Loucy (cell line): ENCODE results near the gene BIN1.

Experiments
- H2AFZ ChIP-seq: fragments of 200-600 bp; sonication (generic); 2 replicates; pipeline ENCODE4 v1.6.0; 2016; ENCODE audit warnings: antibody characterized with exemption, mild to moderate bottlenecking, low read length, moderate library complexity
- H3F3A ChIP-seq: fragments of 200-600 bp; 2 replicates; pipeline ENCODE4 v1.6.0; 2016; ENCODE audit warnings: antibody characterized with exemption, low read depth, mild to moderate bottlenecking
- H3K27me3 ChIP-seq: fragments of 200-600 bp; sonication (generic); 2 replicates; pipeline ENCODE4 v1.6.1; 2014; ENCODE audit warnings: low read length, mild to moderate bottlenecking; ENCODE audit not compliant: insufficient read depth, poor library complexity, severe bottlenecking
- H3K36me3 ChIP-seq: fragments of 200-600 bp; sonication (generic); 2 replicates; pipeline ENCODE4 v1.6.1; 2016; ENCODE audit warnings: low read length; ENCODE audit not compliant: insufficient read depth
- H3K4me1 ChIP-seq: fragments of 200-600 bp; sonication (generic); 2 replicates; pipeline ENCODE4 v1.5.1; 2014; ENCODE audit warnings: low read length, mild to moderate bottlenecking; ENCODE audit not compliant: insufficient read depth, poor library complexity, severe bottlenecking
- H3K4me2 ChIP-seq: fragments of 200-600 bp; sonication (generic); 2 replicates; pipeline ENCODE4 v1.6.0; 2014; ENCODE audit warnings: antibody characterized with exemption, low read length, low read depth, mild to moderate bottlenecking; ENCODE audit not compliant: poor library complexity, severe bottlenecking
- H3K4me3 ChIP-seq: fragments of 200-600 bp; sonication (generic); 2 replicates; pipeline ENCODE4 v1.5.1; 2014; ENCODE audit warnings: low read length, mild to moderate bottlenecking, mixed read lengths; ENCODE audit not compliant: poor library complexity, severe bottlenecking
- H3K79me2 ChIP-seq: fragments of 200-600 bp; sonication (generic); 2 replicates; pipeline ENCODE4 v1.6.1; 2014; ENCODE audit warnings: low read length; ENCODE audit not compliant: insufficient read depth
- H3K9ac ChIP-seq: fragments of 200-600 bp; sonication (generic); 2 replicates; pipeline ENCODE4 v1.6.0; 2014; ENCODE audit warnings: mild to moderate bottlenecking, low read depth, low read length, moderate library complexity; ENCODE audit not compliant: poor library complexity, severe bottlenecking
- H3K9me2 ChIP-seq: fragments of 200-600 bp; sonication (generic); replicated peaks from 2 replicates; pipeline ENCODE4 v1.6.1; 2016; ENCODE audit warnings: low read depth, low read length, mixed read lengths
- H3K9me3 ChIP-seq: fragments of 200-600 bp; sonication (generic); 2 replicates; pipeline ENCODE4 v1.6.1; 2014; ENCODE audit warnings: mild to moderate bottlenecking, antibody characterized with exemption, low read length, low read depth; ENCODE audit not compliant: insufficient read depth
- H4K20me1 ChIP-seq: fragments of 200-600 bp; sonication (generic); 2 replicates; pipeline ENCODE4 v1.6.0; 2014; ENCODE audit warnings: antibody characterized with exemption, low read length, mild to moderate bottlenecking; ENCODE audit not compliant: insufficient read depth, poor library complexity, severe bottlenecking
- CTCF ChIP-seq: fragments of 200-600 bp; sonication (generic); conservative IDR thresholded peaks from 2 replicates; pipeline ENCODE4 v1.5.1; 2014; ENCODE audit warnings: mild to moderate bottlenecking, antibody characterized with exemption, low read length
- EZH2phosphoT487 ChIP-seq: fragments of 200-600 bp; IDR thresholded peaks from 2 replicates; pipeline ENCODE4 v1.6.1; 2018; ENCODE audit warnings: antibody characterized with exemption, mild to moderate bottlenecking, moderate library complexity, borderline replicate concordance

The BIN1 gene

GRCh38 chr2:127082974-127083373, 24.0 kb downstream of the BIN1 start:
- Histone ChIP-seq H3K9me2 (no peaks in the 10 kb centered on the region), H3K9me3 (no peaks in the 10 kb centered on the region), H3K4me2 (no peak overlapping the region), H3F3A (no peaks in the 10 kb centered on the region), H2AFZ (no peak overlapping the region), H3K4me1 (no peaks in the 10 kb centered on the region), H3K9ac (no peak overlapping the region), H3K27me3 (no peaks in the 10 kb centered on the region), H3K36me3 (no peaks in the 10 kb centered on the region), H4K20me1 (no peaks in the 10 kb centered on the region), H3K4me3 (no peak overlapping the region), H3K79me2 (no peaks in the 10 kb centered on the region)
- TF ChIP-seq CTCF (no peak), EZH2phosphoT487 (no peak)

DNA sequence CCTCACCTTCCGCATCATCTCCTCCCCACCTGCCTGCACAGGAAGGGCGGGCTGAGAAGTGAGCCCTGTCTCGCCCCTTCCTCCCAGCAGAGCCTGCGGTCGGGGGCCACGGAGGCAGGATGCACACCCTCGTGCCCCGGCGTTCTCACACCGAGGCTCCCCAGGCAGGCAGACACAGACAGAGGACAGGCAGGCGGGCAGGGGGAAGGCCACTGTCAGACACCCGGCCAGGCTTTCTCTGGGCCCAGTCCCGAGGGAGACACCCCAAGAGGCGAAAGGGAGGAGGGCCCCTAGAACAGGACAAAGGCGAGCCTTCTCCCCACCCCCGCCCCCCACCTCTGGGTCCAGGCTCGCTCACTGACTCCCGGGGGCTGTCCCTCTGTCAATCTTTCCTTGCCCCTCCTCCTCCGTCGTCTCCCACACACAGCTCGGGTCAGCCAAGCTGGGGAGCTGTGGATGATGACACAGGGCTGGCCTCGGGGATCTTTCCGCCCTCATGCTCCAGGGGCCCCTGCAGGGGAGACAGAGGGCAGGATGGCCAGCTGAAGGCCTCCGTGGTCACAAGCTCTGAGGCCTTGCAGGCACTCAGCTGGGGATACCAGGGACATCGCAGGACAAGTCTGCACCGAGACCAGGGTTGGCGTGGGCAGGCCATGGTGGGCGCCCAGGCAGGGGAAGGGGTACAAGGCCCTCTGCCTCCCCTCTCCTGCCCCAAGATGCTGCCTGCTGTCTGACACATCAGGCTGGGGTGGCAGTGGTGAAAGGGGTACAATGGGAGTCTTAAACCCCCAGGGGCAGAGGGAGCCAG, 24.9 kb downstream of the BIN1 start:
- H3K36me3 ChIP-seq: no peaks in the 10 kb centered on the region
- no peaks in the 10 kb centered on the region for H3K27me3 ChIP-seq
- no peaks in the 10 kb centered on the region for H3K4me1 ChIP-seq
- H4K20me1 ChIP-seq: no peaks in the 10 kb centered on the region
- no peak overlapping the region for H2AFZ ChIP-seq
- no peak overlapping the region for H3K9ac ChIP-seq
- H3K9me3 ChIP-seq: no peaks in the 10 kb centered on the region
- TF ChIP-seq CTCF: no peak
- H3K4me3 ChIP-seq: no peak overlapping the region
- no peak overlapping the region for H3K4me2 ChIP-seq
- no peaks in the 10 kb centered on the region for H3K9me2 ChIP-seq
- H3K79me2 ChIP-seq: no peaks in the 10 kb centered on the region
- H3F3A ChIP-seq: no peaks in the 10 kb centered on the region

DNA sequence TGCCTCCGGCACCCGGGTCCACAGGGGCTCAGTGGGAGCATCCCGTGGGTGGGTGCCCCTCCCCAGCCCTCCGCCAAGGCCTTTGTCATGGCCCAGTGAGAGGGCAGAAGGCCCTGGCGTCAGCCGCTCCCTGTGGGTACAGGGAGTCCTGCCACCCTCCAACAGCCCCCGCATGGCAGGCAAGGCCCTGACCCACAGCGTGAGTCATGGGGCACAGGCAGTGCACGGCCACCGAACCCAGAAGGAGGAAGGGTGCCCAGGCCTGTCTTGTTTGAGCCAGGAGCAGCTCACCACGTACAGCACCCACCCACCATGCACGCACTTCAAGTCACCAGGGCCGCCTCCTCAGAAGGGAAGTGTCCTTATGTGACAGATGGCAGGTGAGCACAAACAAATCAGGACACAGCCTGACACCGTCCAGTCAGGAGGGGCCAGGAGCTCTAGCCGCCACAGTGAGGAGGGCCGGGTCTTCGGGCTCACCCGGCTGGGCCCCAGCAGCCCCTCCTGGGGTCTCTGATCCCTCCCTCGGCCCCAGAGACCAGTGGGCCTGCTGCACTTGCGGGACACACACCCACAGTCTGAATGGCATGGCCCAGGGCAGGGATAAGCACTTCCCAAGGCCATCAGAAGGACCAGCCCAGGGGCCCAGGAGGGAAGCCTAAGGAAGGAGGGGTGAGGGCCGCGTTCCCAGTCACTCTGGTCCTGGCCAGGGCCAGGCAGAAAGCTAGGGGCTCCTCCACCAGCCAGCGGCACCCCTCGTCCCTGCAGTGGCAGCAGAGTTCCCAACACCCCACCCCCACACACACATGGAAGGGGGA, 25.8 kb downstream of the BIN1 start:
- Histone ChIP-seq H3K4me3 (no peak overlapping the region), H3F3A (no peaks in the 10 kb centered on the region), H3K9ac (no peak overlapping the region), H3K36me3 (no peaks in the 10 kb centered on the region), H3K9me3 (no peaks in the 10 kb centered on the region), H2AFZ (no peak overlapping the region), H3K27me3 (no peaks in the 10 kb centered on the region), H3K9me2 (no peaks in the 10 kb centered on the region), H3K4me1 (no peaks in the 10 kb centered on the region), H3K79me2 (no peaks in the 10 kb centered on the region), H4K20me1 (no peaks in the 10 kb centered on the region), H3K4me2 (no peak overlapping the region)
- no peak for TF ChIP-seq EZH2phosphoT487
